Measurements from ENCODE around the gene TUBA3E.
A peak's percentile ranks its signal among the peaks of the same experiment; 100 is the strongest.
"Not testable (repeated sequence)": the region's sequence is repeated elsewhere in the genome, so short reads cannot be mapped to it uniquely, and the experiment has no call there.

TUBA3E gene

GRCh38 chr2:130160838-130161705 is 37.2 kb downstream of the TUBA3E start:
- H3K4me3 Mint-ChIP-seq; H3K4me1 Mint-ChIP-seq (ENCODE audit: low read depth); H3K9me3 Mint-ChIP-seq; H3K27me3 Mint-ChIP-seq (ENCODE audit: low read depth); H3K27ac Mint-ChIP-seq: not testable (repeated sequence)
- H3K36me3 Mint-ChIP-seq (ENCODE audit: low read depth), result peaks cover 16% of the 10 kb centered on the region

- H3K36me3 Mint-ChIP-seq (ENCODE audit: low read depth), result peaks cover 16% of the 10 kb centered on the region
- H3K27ac Mint-ChIP-seq, result peak overlapping the region; percentile 57
Measured at GRCh38 chr2:130160131-130160530, 38.1 kb downstream of the TUBA3E start.

GRCh38 chr2:130159376-130159775 is 38.9 kb downstream of the TUBA3E start:
- H3K4me3 Mint-ChIP-seq; H3K4me1 Mint-ChIP-seq (ENCODE audit: low read depth): not testable (repeated sequence)

More at GRCh38 chr2:130160131-130160530, 38.1 kb downstream of the TUBA3E start:
- H3K4me1 Mint-ChIP-seq (ENCODE audit: low read depth), result peaks cover 7% of the 10 kb centered on the region
- H3K9me3 Mint-ChIP-seq, result no peaks in the 10 kb centered on the region
- H3K4me3 Mint-ChIP-seq, result no peak overlapping the region
- no peaks in the 10 kb centered on the region for H3K27me3 Mint-ChIP-seq (ENCODE audit: low read depth)

GRCh38 chr2:130158631-130159030 is 39.6 kb downstream of the TUBA3E start:
- no peaks in the 10 kb centered on the region for H3K9me3 Mint-ChIP-seq
- H3K4me1 Mint-ChIP-seq (ENCODE audit: low read depth), result peaks cover 7% of the 10 kb centered on the region

More at GRCh38 chr2:130159376-130159775, 38.9 kb downstream of the TUBA3E start:
- not testable (repeated sequence) for H3K9me3 Mint-ChIP-seq; H3K27me3 Mint-ChIP-seq (ENCODE audit: low read depth); H3K27ac Mint-ChIP-seq
- peaks cover 11% of the 10 kb centered on the region for H3K36me3 Mint-ChIP-seq (ENCODE audit: low read depth)

GRCh38 chr2:130157825-130158514 is 40.3 kb downstream of the TUBA3E start:
- H3K27ac Mint-ChIP-seq, result peak overlapping the region; percentile 76
- H3K36me3 Mint-ChIP-seq (ENCODE audit: low read depth); H3K4me3 Mint-ChIP-seq; H3K4me1 Mint-ChIP-seq (ENCODE audit: low read depth); H3K27me3 Mint-ChIP-seq (ENCODE audit: low read depth); H3K9me3 Mint-ChIP-seq: not testable (repeated sequence)

More at GRCh38 chr2:130158631-130159030, 39.6 kb downstream of the TUBA3E start:
- Mint-ChIP-seq H3K36me3 (ENCODE audit: low read depth) (peaks cover 9% of the 10 kb centered on the region), H3K27me3 (ENCODE audit: low read depth) (no peaks in the 10 kb centered on the region), H3K27ac (peak overlapping the region; percentile 76), H3K4me3 (no peak overlapping the region)

GRCh38 chr2:130157354-130157753 is 40.9 kb downstream of the TUBA3E start:
- H3K27ac Mint-ChIP-seq; H3K4me1 Mint-ChIP-seq (ENCODE audit: low read depth); H3K9me3 Mint-ChIP-seq; H3K4me3 Mint-ChIP-seq; H3K27me3 Mint-ChIP-seq (ENCODE audit: low read depth): not testable (repeated sequence)
- peaks cover 11% of the 10 kb centered on the region for H3K36me3 Mint-ChIP-seq (ENCODE audit: low read depth)

- no peaks in the 10 kb centered on the region for H3K9me3 Mint-ChIP-seq
- H3K27ac Mint-ChIP-seq, result no peak overlapping the region
- H3K4me3 Mint-ChIP-seq, result no peak overlapping the region
- H3K4me1 Mint-ChIP-seq (ENCODE audit: low read depth), result peaks cover 7% of the 10 kb centered on the region
- H3K27me3 Mint-ChIP-seq (ENCODE audit: low read depth), result no peaks in the 10 kb centered on the region
- peaks cover 12% of the 10 kb centered on the region for H3K36me3 Mint-ChIP-seq (ENCODE audit: low read depth)
Measured at GRCh38 chr2:130156624-130157004, 41.6 kb downstream of the TUBA3E start.

GRCh38 chr2:130155956-130156623 is 42.1 kb downstream of the TUBA3E start:
- H3K27ac Mint-ChIP-seq; H3K27me3 Mint-ChIP-seq (ENCODE audit: low read depth); H3K4me1 Mint-ChIP-seq (ENCODE audit: low read depth); H3K4me3 Mint-ChIP-seq; H3K9me3 Mint-ChIP-seq: not testable (repeated sequence)
- peaks cover 11% of the 10 kb centered on the region for H3K36me3 Mint-ChIP-seq (ENCODE audit: low read depth)

GRCh38 chr2:130154773-130155765 is 43.2 kb downstream of the TUBA3E start:
- Mint-ChIP-seq H3K9me3 (no peaks in the 10 kb centered on the region), H3K27ac (no peak overlapping the region), H3K36me3 (ENCODE audit: low read depth) (peaks cover 8% of the 10 kb centered on the region), H3K27me3 (ENCODE audit: low read depth) (no peaks in the 10 kb centered on the region), H3K4me3 (no peak overlapping the region), H3K4me1 (ENCODE audit: low read depth) (peaks cover 7% of the 10 kb centered on the region)

- not testable (repeated sequence) for H3K36me3 Mint-ChIP-seq (ENCODE audit: low read depth); H3K4me3 Mint-ChIP-seq; H3K9me3 Mint-ChIP-seq; H3K4me1 Mint-ChIP-seq (ENCODE audit: low read depth); H3K27ac Mint-ChIP-seq; H3K27me3 Mint-ChIP-seq (ENCODE audit: low read depth)
Measured at GRCh38 chr2:130154423-130154770, 43.8 kb downstream of the TUBA3E start.

- not testable (repeated sequence) for H3K4me3 Mint-ChIP-seq; H3K36me3 Mint-ChIP-seq (ENCODE audit: low read depth); H3K9me3 Mint-ChIP-seq; H3K27ac Mint-ChIP-seq; H3K4me1 Mint-ChIP-seq (ENCODE audit: low read depth); H3K27me3 Mint-ChIP-seq (ENCODE audit: low read depth)
Measured at GRCh38 chr2:130153721-130154422, 44.4 kb downstream of the TUBA3E start.

GRCh38 chr2:130152816-130153595 is 45.2 kb downstream of the TUBA3E start:
- H3K4me1 Mint-ChIP-seq (ENCODE audit: low read depth), result peaks cover 6% of the 10 kb centered on the region
- H3K36me3 Mint-ChIP-seq (ENCODE audit: low read depth), result peaks cover 8% of the 10 kb centered on the region
- H3K27ac Mint-ChIP-seq, result no peak overlapping the region
- H3K27me3 Mint-ChIP-seq (ENCODE audit: low read depth), result no peaks in the 10 kb centered on the region
- H3K4me3 Mint-ChIP-seq, result no peak overlapping the region
- H3K9me3 Mint-ChIP-seq, result no peaks in the 10 kb centered on the region
